Upper lobe of left lung (tissue), 4 donors: ENCODE data around the gene LYSMD2.

ENCODE experiments used
- CTCF ChIP-seq, 6 experiments: fragments of 450-650 bp in 4 of 6; fragments of 200-600 bp in 2 of 6; sonication (generic) in 2 of 6; IDR thresholded peaks; one replicate each; pipeline ENCODE4 v1.5.1; 2016 to 2019; ENCODE audit warnings: antibody characterized with exemption in 6 of 6
- EP300 ChIP-seq, 4 donors: sonication (generic); formaldehyde crosslinking; IDR thresholded peaks; one replicate each; pipeline ENCODE4 v1.5.1; 2017; ENCODE audit warnings: antibody characterized with exemption in 4 of 4, control low read depth in 2 of 4

- TF ChIP-seq CTCF (IDR thresholded peaks at IDR 0.05) (peak in 2 of 6 experiments; percentile 21 to 40), EP300 (IDR thresholded peaks at IDR 0.05) (no peak)
Observed at GRCh38 chr15:51782357-51782896, 45.0 kb upstream of the LYSMD2 start.
